ENCODE measurements around the gene DHDDS.

The DHDDS gene

GRCh38 chr1:26418865-26419349, 13.2 kb upstream of the DHDDS start:
- no peak for DNase-seq

DNA sequence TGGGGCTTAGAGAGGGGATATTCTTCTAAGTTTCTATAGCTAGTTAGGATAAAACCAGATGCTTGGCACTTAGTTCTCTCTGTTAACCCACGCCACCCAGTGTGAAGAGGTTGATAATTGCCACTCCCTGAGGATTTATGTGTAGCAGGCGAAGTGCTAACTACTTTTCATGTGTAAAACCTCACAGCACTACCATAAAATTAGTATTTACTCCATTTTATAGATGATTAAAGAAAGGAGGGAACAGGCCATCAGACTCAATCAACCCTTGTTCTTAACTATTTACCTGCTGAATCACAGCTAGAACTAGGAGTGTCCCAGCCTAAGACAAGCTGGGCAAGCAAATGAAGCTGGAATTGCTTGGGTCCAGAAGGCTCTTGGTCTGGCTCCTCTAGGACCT, 12.6 kb upstream of the DHDDS start:
- DNase-seq, result no peak

- DNase-seq, result no peak
These were observed 2.4 kb upstream of the DHDDS start for GRCh38 chr1:26429721-26430120.

DNA sequence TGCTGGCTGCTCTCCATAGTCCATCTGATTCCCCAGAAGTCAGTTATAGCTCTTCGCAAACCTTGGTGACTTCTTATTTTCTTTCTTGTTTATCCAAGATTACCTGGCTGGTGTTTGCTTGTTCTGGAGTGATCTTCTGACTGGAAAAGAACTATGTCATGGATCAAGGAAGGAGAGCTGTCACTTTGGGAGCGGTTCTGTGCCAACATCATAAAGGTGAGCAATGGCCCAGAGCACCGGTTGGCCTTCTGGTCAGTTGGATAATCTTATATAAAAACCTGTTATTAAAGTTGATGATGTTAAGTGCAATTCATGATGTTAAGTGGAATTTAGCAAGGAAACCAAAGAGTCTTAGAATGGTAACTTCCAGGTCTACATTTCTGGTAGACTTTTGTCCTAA, 672 bp downstream of the DHDDS start:
- no peak for DNase-seq

- DNase-seq, result no peak
These were observed 2.1 kb downstream of the DHDDS start for GRCh38 chr1:26434161-26434752.

GRCh38 chr1:26438041-26438440, 5.9 kb downstream of the DHDDS start:
- DNase-seq, result no peak

GRCh38 chr1:26440259-26440658, 8.1 kb downstream of the DHDDS start:
- no peak for DNase-seq

- no peak for DNase-seq
These were observed 17.7 kb downstream of the DHDDS start for GRCh38 chr1:26449868-26450267.

- no peak for DNase-seq
These were observed 18.8 kb downstream of the DHDDS start for GRCh38 chr1:26450908-26451307.

- no peak for DNase-seq
These were observed 20.5 kb downstream of the DHDDS start for GRCh38 chr1:26452459-26453183.

GRCh38 chr1:26459148-26459547, 27.0 kb downstream of the DHDDS start:
- DNase-seq, result no peak

- no peak for DNase-seq
These were observed 27.5 kb downstream of the DHDDS start for GRCh38 chr1:26459573-26460031.

- no peak for DNase-seq
These were observed 36.8 kb downstream of the DHDDS start for GRCh38 chr1:26468911-26469310.

GRCh38 chr1:26469558-26469957, 37.4 kb downstream of the DHDDS start:
- DNase-seq, result no peak

GRCh38 chr1:26470878-26471497, 38.9 kb downstream of the DHDDS start:
- no peak for DNase-seq

GRCh38 chr1:26471498-26472319, 39.6 kb downstream of the DHDDS start:
- peak; percentile 92 for DNase-seq

GRCh38 chr1:26472320-26472900, 40.3 kb downstream of the DHDDS start, which contains the start of gene HMGN2:
HMGN2 (plus strand) TSS chr1:26472440; CDS start chr1:26472613, 173 bp downstream.
- DNase-seq, result peak; percentile 92

DNA sequence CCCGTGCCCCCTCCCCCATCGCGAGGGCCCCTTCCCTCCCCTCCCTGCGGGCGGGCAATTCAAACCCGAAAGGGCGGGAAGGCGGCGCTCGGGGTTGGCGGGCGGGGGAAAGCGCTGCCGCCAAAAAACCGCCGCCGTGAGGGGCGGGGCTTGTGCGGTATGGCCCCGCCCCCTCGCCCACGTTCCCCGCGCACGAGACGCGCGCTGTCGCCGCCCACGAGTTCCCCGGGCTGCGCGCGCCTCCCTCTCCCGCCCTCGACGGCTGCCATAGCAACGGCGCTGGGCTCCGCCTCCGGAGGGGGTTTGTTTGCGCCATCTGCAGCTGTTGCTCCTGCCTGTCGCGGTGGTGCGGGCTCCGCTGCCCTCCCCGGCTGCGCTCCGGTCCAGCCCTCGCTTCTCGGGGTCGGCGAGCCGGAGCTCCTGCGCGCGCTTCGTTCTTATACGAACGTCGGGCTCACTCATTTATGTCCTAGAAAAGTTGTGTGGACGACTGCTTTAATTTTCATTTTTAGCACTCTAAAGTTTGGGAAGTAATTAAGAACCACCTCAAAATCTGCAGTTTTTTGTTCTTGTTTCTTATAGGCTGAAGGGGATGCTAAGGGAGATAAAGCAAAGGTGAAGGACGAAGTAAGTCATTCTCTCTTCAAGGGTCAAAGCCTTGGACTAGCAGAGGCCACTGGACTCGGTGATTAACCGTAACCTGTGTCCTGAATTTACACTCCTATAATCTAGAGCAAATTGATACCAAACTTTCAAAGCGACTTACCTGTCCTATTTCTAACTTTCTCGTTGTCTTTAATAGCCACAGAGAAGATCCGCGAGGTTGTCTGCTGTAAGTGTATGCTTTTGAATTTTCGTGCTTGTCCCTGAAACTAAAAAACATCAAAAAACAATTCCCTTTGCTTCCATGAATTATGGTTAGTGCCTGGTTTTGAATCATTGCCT, 41.1 kb downstream of the DHDDS start:
- peak; percentile 85 for DNase-seq

- DNase-seq, result no peak
These were observed 42.7 kb downstream of the DHDDS start for GRCh38 chr1:26474818-26475217.

DNA sequence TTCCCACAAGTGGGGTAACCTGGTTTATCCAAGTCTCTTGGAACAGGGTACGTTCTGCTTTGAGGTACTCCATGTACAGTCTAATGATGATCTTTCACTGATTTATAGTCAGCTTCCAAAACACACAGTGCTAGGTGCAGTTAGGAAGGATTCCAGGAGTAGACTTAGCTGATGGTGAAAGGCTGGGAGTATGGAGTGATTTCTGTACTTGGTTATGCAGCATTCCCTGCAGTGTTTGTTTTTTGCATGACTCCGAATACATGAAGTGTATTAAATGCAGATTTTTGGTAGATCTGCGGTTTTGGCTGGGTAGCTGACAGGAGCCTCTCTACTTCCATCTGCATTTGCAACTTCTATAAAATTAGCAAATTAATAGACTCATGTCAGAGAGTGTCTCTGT, 43.9 kb downstream of the DHDDS start:
- no peak for DNase-seq

DNA sequence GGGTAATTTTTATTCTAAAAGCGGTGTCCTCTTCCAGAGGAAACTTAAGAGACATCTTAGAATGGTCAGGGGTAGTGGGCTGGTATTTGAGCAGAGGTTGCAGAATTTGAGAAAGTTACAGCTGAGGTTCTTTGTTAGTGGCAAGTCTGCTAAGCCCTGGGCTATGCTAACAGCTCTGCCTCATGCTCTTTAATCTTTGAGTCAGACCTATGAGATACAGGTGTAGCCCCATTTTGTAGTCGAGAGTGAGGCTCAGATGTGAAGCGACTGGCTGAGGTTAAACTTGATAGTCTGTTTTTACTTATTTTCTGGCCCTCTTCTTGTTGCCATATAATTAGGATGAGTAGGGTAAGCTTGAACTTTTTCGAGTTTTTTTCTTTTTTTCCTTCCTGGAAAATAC, 44.8 kb downstream of the DHDDS start:
- no peak for DNase-seq
